T follicular helper cell (primary cell): ENCODE data around the gene CLIP4.

ENCODE experiments used
- DNase-seq: peaks from one replicate; pipeline ENCODE4 v3.0.0-alpha.2; 2020; ENCODE audit warnings: low read depth

CLIP4 gene

GRCh38 chr2:29189052-29189451, 73.8 kb downstream of the CLIP4 start:
- peak; percentile 33 for DNase-seq

- no peak for DNase-seq
These were observed 76.6 kb downstream of the CLIP4 start for GRCh38 chr2:29191817-29192216.

- DNase-seq: no peak
These were observed 77.3 kb downstream of the CLIP4 start for GRCh38 chr2:29192526-29192925.

- DNase-seq: no peak
These were observed 77.9 kb downstream of the CLIP4 start for GRCh38 chr2:29193111-29193510.

GRCh38 chr2:29193681-29194080, 78.5 kb downstream of the CLIP4 start:
- no peak for DNase-seq

- DNase-seq: no peak
These were observed 80.6 kb downstream of the CLIP4 start for GRCh38 chr2:29195796-29196195.

GRCh38 chr2:29196792-29197788, 81.9 kb downstream of the CLIP4 start:
- peak; percentile 69 for DNase-seq

GRCh38 chr2:29201979-29202378, 86.8 kb downstream of the CLIP4 start:
- no peak for DNase-seq

- DNase-seq: no peak
These were observed 87.7 kb downstream of the CLIP4 start for GRCh38 chr2:29202819-29203495.

GRCh38 chr2:29206941-29207340, 91.7 kb downstream of the CLIP4 start:
- DNase-seq: no peak

GRCh38 chr2:29207352-29208148, 92.3 kb downstream of the CLIP4 start:
- no peak for DNase-seq

GRCh38 chr2:29209551-29209950, 94.3 kb downstream of the CLIP4 start:
- DNase-seq: no peak

- DNase-seq: no peak
These were observed 96.8 kb downstream of the CLIP4 start for GRCh38 chr2:29212009-29212408.

GRCh38 chr2:29213888-29214291, 98.7 kb downstream of the CLIP4 start:
- no peak for DNase-seq

- no peak for DNase-seq
These were observed 99.9 kb downstream of the CLIP4 start for GRCh38 chr2:29215073-29215472.

- no peak for DNase-seq
These were observed 100.8 kb downstream of the CLIP4 start for GRCh38 chr2:29215739-29216608.

GRCh38 chr2:29216609-29216909, 101.3 kb downstream of the CLIP4 start:
- DNase-seq: no peak

GRCh38 chr2:29218071-29218470, 102.9 kb downstream of the CLIP4 start:
- no peak for DNase-seq

GRCh38 chr2:29218550-29219125, 103.4 kb downstream of the CLIP4 start:
- DNase-seq: no peak

GRCh38 chr2:29219374-29219773, 104.2 kb downstream of the CLIP4 start:
- DNase-seq: no peak
